Adrenal gland (tissue), 12 donors: ENCODE data around the gene CCDC30. TPM values are rescaled to one million over a fixed set of nuclear protein-coding genes. Genes with fewer than 3 reads are reported as not detected.

Experiments
- DNase-seq, 7 donors: peaks; one replicate each; pipeline ENCODE4 v3.0.0-alpha.2; 2019 to 2020
- H3K27ac ChIP-seq, 5 donors: fragments of 200-600 bp; sonication (generic) in 4 of 5; 1 replicate in 3 of 5; 2 replicates in 2 of 5; pipeline versions ENCODE4 v1.5.1 to v1.8.0; 2016 to 2020; ENCODE audit warnings: mild to moderate bottlenecking in 1 of 5
- H3K27me3 ChIP-seq: fragments of 200-600 bp; 2 replicates; pipeline ENCODE4 v1.8.0; 2021
- H3K36me3 ChIP-seq, 2 donors: fragments of 200-600 bp; replicated peaks in 1 of 2; 1 replicate in 1 of 2; 2 replicates in 1 of 2; pipeline versions ENCODE4 v1.5.1 to v1.8.0; 2018 to 2022
- H3K4me1 ChIP-seq, 2 donors: fragments of 200-600 bp; replicated peaks in 1 of 2; 1 replicate in 1 of 2; 2 replicates in 1 of 2; pipeline versions ENCODE4 v1.5.1 to v1.8.0; 2018 to 2021
- H3K4me3 ChIP-seq, 4 donors: fragments of 200-600 bp; sonication (generic) in 3 of 4; one replicate each; pipeline ENCODE4 v1.5.1; 2016 to 2018
- H3K9me3 ChIP-seq, 3 donors: fragments of 200-600 bp; sonication (generic) in 1 of 3; replicated peaks in 1 of 3; 1 replicate in 2 of 3; 2 replicates in 1 of 3; pipeline versions ENCODE4 v1.5.1 to v1.8.0; 2016 to 2021
- POLR2A ChIP-seq, 2 donors: fragments of 450-650 bp; IDR thresholded peaks; one replicate each; pipeline ENCODE4 v1.6.1; 2017; ENCODE audit warnings: antibody characterized with exemption in 2 of 2, mild to moderate bottlenecking in 2 of 2, moderate library complexity in 1 of 2
- WGBS, 4 donors: extraction: QIAGEN DNeasy Blood & Tissue Kit in 2 of 4; methylation state at CpG; one replicate each; pipeline versions ENCODE4 v1.1.5 to v1.1.7; 2013 to 2017; 5-methylcytosine and 5-hydroxymethylcytosine counted together
- intact Hi-C, 2 donors: fragments of 100-400 bp; cut with DNase I; formaldehyde crosslinking; loops; one replicate each; pipeline versions ENCODE4 v1.14.1 to v1.15.0; 2022 to 2023
- polyA plus RNA-seq, 3 donors: library from polyadenylated mRNA; stranded (reverse); fragments of 200-250 nt in 2 of 3; fragments of 350-450 nt in 1 of 3; fragmentation: Illumina TruSeq in 1 of 3; extraction: RNeasy Lipid Tissue Mini Kit (QIAGEN cat#74804) in 1 of 3; gene quantifications; one replicate each; pipeline ENCODE4 v1.2.3, GENCODE V29; 2013 to 2014
- total RNA-seq, 9 donors: library from RNA; depleted of rRNA in 4 of 9; stranded (reverse); fragments of >200 nt in 4 of 9; fragments of 120-200 nt in 1 of 9; fragmentation: NEBNext Ultra II Directional in 1 of 9; extraction: Animal tissue kit (Norgen Biotek cat#: 25700) in 1 of 9; gene quantifications; one replicate each; pipeline versions ENCODE4 v1.1.0 to v1.2.4, GENCODE V29; 2013 to 2023
- TF ChIP-seq, protein P1 (sequence below), 6 experiments: fragments of 450-650 bp in 4 of 6; fragments of 200-600 bp in 2 of 6; sonication (generic) in 1 of 6; IDR thresholded peaks; 1 replicate in 5 of 6; 2 replicates in 1 of 6; pipeline versions ENCODE4 v1.5.1 to v1.8.0; 2016 to 2021; ENCODE audit warnings: antibody characterized with exemption in 6 of 6, mild to moderate bottlenecking in 2 of 6, moderate library complexity in 1 of 6
- donor health status: healthy with polysubstance abuse.
- donor health status: Bipolar disorder and iron deficiency.
- donor health status: DM: yes; HTN: yes; CAD: no.
- donor health status: DM: no; HTN: no; CAD: no.
- donor health status: DM: no; HTN: no; CAD: no.
- donor health status: DM: yes; HTN: yes; CAD: no.

Gene CCDC30
- total and polyA plus RNA-seq, 12 donors = 1.8 to 8.3 (median 4.0) TPM

DNA sequence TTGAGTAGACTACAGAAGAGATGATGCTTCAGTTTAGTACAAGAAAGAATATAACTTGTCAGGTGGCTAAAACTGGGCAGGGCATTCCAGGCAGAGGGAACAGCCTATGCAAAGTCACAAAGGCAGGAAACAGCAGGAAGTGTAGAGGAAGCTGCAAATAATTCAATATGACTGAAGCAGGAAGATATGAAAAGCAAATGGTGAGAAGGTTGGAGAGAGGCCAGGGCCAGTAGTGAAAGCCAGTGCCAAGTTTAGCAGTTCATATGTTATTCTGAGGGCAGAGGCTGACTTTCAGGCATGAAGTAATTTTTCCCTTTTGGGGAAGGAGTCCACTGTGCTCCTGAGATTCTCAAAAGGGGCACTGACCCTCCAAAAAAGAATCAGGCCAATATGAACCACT, 211.1 kb downstream of the CCDC30 start:
- Histone ChIP-seq H3K27me3 (no peaks in the 10 kb centered on the region), H3K4me1 (no peaks in the 10 kb centered on the region), H3K9me3 (no peaks in the 10 kb centered on the region), H3K4me3 (no peak overlapping the region), H3K27ac (no peak overlapping the region), H3K36me3 (peaks cover 0 to 10% of the 10 kb centered on the region in 2 donors)
- intact Hi-C loops = no loop called here
- peak in 1 of 7 donors; percentile 24 for DNase-seq
- TF ChIP-seq, protein P1, sequence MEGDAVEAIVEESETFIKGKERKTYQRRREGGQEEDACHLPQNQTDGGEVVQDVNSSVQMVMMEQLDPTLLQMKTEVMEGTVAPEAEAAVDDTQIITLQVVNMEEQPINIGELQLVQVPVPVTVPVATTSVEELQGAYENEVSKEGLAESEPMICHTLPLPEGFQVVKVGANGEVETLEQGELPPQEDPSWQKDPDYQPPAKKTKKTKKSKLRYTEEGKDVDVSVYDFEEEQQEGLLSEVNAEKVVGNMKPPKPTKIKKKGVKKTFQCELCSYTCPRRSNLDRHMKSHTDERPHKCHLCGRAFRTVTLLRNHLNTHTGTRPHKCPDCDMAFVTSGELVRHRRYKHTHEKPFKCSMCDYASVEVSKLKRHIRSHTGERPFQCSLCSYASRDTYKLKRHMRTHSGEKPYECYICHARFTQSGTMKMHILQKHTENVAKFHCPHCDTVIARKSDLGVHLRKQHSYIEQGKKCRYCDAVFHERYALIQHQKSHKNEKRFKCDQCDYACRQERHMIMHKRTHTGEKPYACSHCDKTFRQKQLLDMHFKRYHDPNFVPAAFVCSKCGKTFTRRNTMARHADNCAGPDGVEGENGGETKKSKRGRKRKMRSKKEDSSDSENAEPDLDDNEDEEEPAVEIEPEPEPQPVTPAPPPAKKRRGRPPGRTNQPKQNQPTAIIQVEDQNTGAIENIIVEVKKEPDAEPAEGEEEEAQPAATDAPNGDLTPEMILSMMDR (IDR thresholded peaks at IDR 0.05) = no peak
- TF ChIP-seq POLR2A (IDR thresholded peaks at IDR 0.05) = no peak

DNA sequence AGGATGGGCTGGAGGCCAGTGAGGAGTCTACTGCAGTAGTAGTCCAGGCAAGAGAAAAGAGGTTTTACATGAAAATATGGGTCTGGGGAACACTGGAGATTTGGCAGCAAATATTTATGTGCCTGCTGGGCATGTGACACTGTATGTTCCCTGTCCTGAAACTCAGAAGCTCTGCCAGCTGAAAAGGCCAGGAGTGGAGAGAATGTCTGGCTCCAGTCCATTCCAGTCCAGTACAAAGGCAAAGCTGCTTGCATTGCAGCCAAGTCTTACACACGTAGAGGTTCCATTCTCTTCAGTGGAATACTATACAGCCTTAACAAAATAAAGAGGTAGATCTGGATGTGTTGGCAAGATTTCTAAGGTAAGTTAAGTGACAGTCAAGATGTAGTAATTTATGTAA, 211.6 kb downstream of the CCDC30 start:
- TF ChIP-seq, protein P1 (IDR thresholded peaks at IDR 0.05) = no peak
- no peak for TF ChIP-seq POLR2A (IDR thresholded peaks at IDR 0.05)
- intact Hi-C loops = no loop called here
- Histone ChIP-seq H3K36me3 (peaks cover 0 to 10% of the 10 kb centered on the region in 2 donors), H3K27me3 (no peaks in the 10 kb centered on the region), H3K9me3 (no peaks in the 10 kb centered on the region), H3K27ac (no peak overlapping the region), H3K4me1 (no peaks in the 10 kb centered on the region), H3K4me3 (no peak overlapping the region)
- peak in 3 of 7 donors; percentile 10 to 58 (median 31) for DNase-seq
- 40 to 74% (median 55%) methylated on average over 1 of the region's 1 CpG for WGBS, 4 donors

DNA sequence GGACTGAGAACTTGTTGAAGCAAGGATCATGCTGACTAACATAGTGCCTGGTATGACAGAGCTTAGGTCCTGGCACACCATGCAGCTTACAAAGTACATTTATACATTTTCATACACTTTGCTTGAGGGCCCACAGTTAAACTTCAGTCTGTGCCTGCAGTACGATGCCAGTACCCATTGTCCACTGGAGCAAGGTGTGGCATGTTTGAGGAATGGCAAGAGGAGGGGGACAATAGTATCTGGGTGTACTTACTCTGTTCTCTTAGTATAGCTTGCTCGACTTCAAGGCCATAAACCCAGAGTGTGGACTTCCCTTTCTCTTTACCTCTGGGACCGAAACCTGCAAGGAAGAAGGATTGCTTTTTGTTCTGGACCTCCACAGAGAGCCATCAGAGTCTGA, 212.4 kb downstream of the CCDC30 start:
- H3K36me3 ChIP-seq = peaks cover 0 to 10% of the 10 kb centered on the region in 2 donors
- 85 to 93% (median 90%) methylated on average over 3 of the region's 3 CpGs for WGBS, 4 donors

DNA sequence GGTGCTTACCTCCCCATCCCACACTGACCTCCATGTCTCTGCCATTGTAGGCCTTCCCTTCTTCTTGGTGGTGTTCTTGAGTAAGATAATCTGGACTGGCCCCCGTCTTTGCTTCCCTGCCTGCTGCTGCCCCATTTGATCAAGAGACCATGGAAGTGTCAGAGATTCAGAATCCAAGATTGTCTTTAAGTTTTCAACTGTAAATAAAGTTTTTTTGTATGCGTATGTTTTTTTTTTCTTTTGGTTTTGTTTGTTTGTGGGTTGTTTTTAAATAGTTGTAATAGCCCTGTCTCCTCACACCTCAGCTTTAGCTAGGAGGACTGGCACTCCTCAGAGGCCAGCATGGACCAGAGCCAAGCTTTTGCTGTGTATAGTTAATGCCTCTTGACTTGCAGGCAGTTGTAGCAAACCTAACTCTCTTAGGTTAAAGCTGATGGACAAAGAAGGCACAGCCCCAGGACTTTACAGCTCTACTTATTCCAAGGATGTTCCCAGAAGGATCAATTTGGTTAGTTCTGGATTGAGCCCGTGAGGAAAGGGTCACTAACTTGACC, 213.5 kb downstream of the CCDC30 start:
- H3K36me3 ChIP-seq = peaks cover 0 to 10% of the 10 kb centered on the region in 2 donors
- H3K27ac ChIP-seq = no peak overlapping the region
- no peak for TF ChIP-seq POLR2A (IDR thresholded peaks at IDR 0.05)
- TF ChIP-seq, protein P1 (IDR thresholded peaks at IDR 0.05) = no peak
- H3K4me1 ChIP-seq = peaks cover 0 to 11% of the 10 kb centered on the region in 2 donors
- DNase-seq = no peak
- no peak overlapping the region for H3K4me3 ChIP-seq
- intact Hi-C loops = no loop called here
- no peaks in the 10 kb centered on the region for H3K27me3 ChIP-seq
- H3K9me3 ChIP-seq = no peaks in the 10 kb centered on the region
- WGBS, 4 donors = 94 to 100% (median 96%) methylated on average over 3 of the region's 3 CpGs

More for the DNA sequence above, 212.4 kb downstream of the CCDC30 start:
- intact Hi-C loops = no loop called here
- Histone ChIP-seq H3K4me3 (no peak overlapping the region), H3K9me3 (no peaks in the 10 kb centered on the region), H3K4me1 (peaks cover 0 to 3% of the 10 kb centered on the region in 2 donors), H3K27me3 (no peaks in the 10 kb centered on the region), H3K27ac (no peak overlapping the region)
- TF ChIP-seq POLR2A (IDR thresholded peaks at IDR 0.05) = no peak
- TF ChIP-seq, protein P1 (IDR thresholded peaks at IDR 0.05) = no peak
- no peak for DNase-seq
